ENCODE data around the gene TTC23. TPM values are rescaled to one million over a fixed set of nuclear protein-coding genes. Genes with fewer than 3 reads are reported as not detected.
A peak's percentile ranks its signal among the peaks of the same experiment; 100 is the strongest.

TTC23 gene
- polyA plus RNA-seq, 1 donor (not counting 4 experiments of a cell fraction or from before 2014, with no cell fraction given): 6.7 TPM

GRCh38 chr15:99252326-99252725 is 2.9 kb upstream of the TTC23 start:
- H3K36me3 ChIP-seq (ENCODE audit: control insufficient read depth in 2 of 2, extremely low read depth in 1 of 2, insufficient read depth in 2 of 2, low read length in 2 of 2): no peaks in the 10 kb centered on the region
- no peaks in the 10 kb centered on the region for H3K9me1 ChIP-seq (ENCODE audit: control insufficient read depth, extremely low read depth, insufficient read depth, low read length)
- peaks cover 12% of the 10 kb centered on the region for H3K4me1 ChIP-seq (ENCODE audit: control insufficient read depth, extremely low read depth, insufficient read depth, low read length)
- H3K79me2 ChIP-seq (ENCODE audit: control insufficient read depth, insufficient read depth, low read length): peaks cover 12% of the 10 kb centered on the region
- H3K9ac ChIP-seq (ENCODE audit: control insufficient read depth, extremely low read depth, insufficient read depth, low read length): no peak overlapping the region
- TF ChIP-seq CTCF (optimal IDR thresholded peaks at IDR 0.05 in 1 of 3, IDR thresholded peaks at IDR 0.05 in 1 of 3, conservative IDR thresholded peaks at IDR 0.05 in 1 of 3; ENCODE audit: extremely low read depth in 1 of 3, insufficient read depth in 2 of 3, low read length in 3 of 3) (no peak), EZH2 (IDR thresholded peaks at IDR 0.05; ENCODE audit: low read length) (no peak)
- H3K4me3 ChIP-seq (ENCODE audit: control insufficient read depth in 2 of 3, extremely low read depth in 1 of 3, insufficient read depth in 2 of 3, low read depth in 1 of 3, low read length in 3 of 3): peak overlapping the region in 2 of 3 experiments; percentile 86 to 93
- no peak for DNase-seq (ENCODE audit: low read depth, low spot score)
- no peaks in the 10 kb centered on the region for H3K27me3 ChIP-seq (ENCODE audit: control insufficient read depth, extremely low read depth, insufficient read depth, low read length)
- H3K27ac ChIP-seq (ENCODE audit: control insufficient read depth, insufficient read depth, low read length): no peak overlapping the region
- H4K20me1 ChIP-seq (ENCODE audit: control insufficient read depth, extremely low read depth, insufficient read depth, low read length): no peaks in the 10 kb centered on the region
- peak; percentile 71 for FAIRE-seq
- H3K4me2 ChIP-seq (ENCODE audit: control insufficient read depth, extremely low read depth, insufficient read depth, low read depth, low read length): peak overlapping the region; percentile 68
- H2AFZ ChIP-seq (ENCODE audit: control insufficient read depth, low read length): no peak overlapping the region
- dilution Hi-C loops (cut with MboI; ENCODE audit: extremely low pct_ligation_motif_present, low sequenced_read_pairs): no loop called here
- H3K9me3 ChIP-seq (ENCODE audit: control insufficient read depth, low read depth, low read length): no peaks in the 10 kb centered on the region

- peak within 1 kb of the TSS; percentile 95 for H2AFZ ChIP-seq (ENCODE audit: control insufficient read depth, low read length)
- DNase-seq (ENCODE audit: low read depth, low spot score): peak; percentile 84
- H3K9ac ChIP-seq (ENCODE audit: control insufficient read depth, extremely low read depth, insufficient read depth, low read length): peak within 1 kb of the TSS; percentile 97
- TF ChIP-seq EZH2 (IDR thresholded peaks at IDR 0.05; ENCODE audit: low read length) (no peak), CTCF (optimal IDR thresholded peaks at IDR 0.05 in 1 of 3, IDR thresholded peaks at IDR 0.05 in 1 of 3, conservative IDR thresholded peaks at IDR 0.05 in 1 of 3; ENCODE audit: extremely low read depth in 1 of 3, insufficient read depth in 2 of 3, low read length in 3 of 3) (no peak)
- peak; percentile 67 for FAIRE-seq
- no peaks in the 10 kb centered on the region for H4K20me1 ChIP-seq (ENCODE audit: control insufficient read depth, extremely low read depth, insufficient read depth, low read length)
- H3K9me3 ChIP-seq (ENCODE audit: control insufficient read depth, low read depth, low read length): no peaks in the 10 kb centered on the region
- peak within 1 kb of the TSS; percentile 74 to 98 (median 95) for H3K4me3 ChIP-seq (ENCODE audit: control insufficient read depth in 2 of 3, extremely low read depth in 1 of 3, insufficient read depth in 2 of 3, low read depth in 1 of 3, low read length in 3 of 3)
- H3K27ac ChIP-seq (ENCODE audit: control insufficient read depth, insufficient read depth, low read length): peak within 1 kb of the TSS; percentile 99
- H3K27me3 ChIP-seq (ENCODE audit: control insufficient read depth, extremely low read depth, insufficient read depth, low read length): no peaks in the 10 kb centered on the region
- H3K9me1 ChIP-seq (ENCODE audit: control insufficient read depth, extremely low read depth, insufficient read depth, low read length): no peaks in the 10 kb centered on the region
- H3K79me2 ChIP-seq (ENCODE audit: control insufficient read depth, insufficient read depth, low read length): peaks cover 22% of the 10 kb centered on the region
- dilution Hi-C loops (cut with MboI; ENCODE audit: extremely low pct_ligation_motif_present, low sequenced_read_pairs): no loop called here
- no peaks in the 10 kb centered on the region for H3K36me3 ChIP-seq (ENCODE audit: control insufficient read depth in 2 of 2, extremely low read depth in 1 of 2, insufficient read depth in 2 of 2, low read length in 2 of 2)
- H3K4me1 ChIP-seq (ENCODE audit: control insufficient read depth, extremely low read depth, insufficient read depth, low read length): peaks cover 15% of the 10 kb centered on the region
- peak within 1 kb of the TSS; percentile 88 for H3K4me2 ChIP-seq (ENCODE audit: control insufficient read depth, extremely low read depth, insufficient read depth, low read depth, low read length)
Observed at GRCh38 chr15:99250857-99251841, 1.8 kb upstream of the TTC23 start, which contains the start of gene LRRC28. Gene LRRC28 (plus strand): TSS chr15:99251481. CDS start chr15:99255958, 4,477 bp downstream.
